PC-9 (cell line): Measurements from ENCODE around the gene PTPRR. TPM values are rescaled to one million over a fixed set of nuclear protein-coding genes. Genes with fewer than 3 reads are reported as not detected.
A peak's percentile ranks its signal among the peaks of the same experiment; 100 is the strongest.

Experiments
- BruUV-seq: library from RNA; stranded (reverse); fragments of 400-500 nt; replicated peaks from 2 replicates; lab custom pipeline; 2021; lab: Mats Ljungman, UMichigan
- CTCF ChIA-PET: fragments of 300-600 bp; sonication (Branson Sonifier 250); formaldehyde crosslinking; loops from one replicate; lab custom pipeline; 2022; ENCODE audit warnings: antibody characterized with exemption; lab: Charles Lee
- POLR2A ChIA-PET: fragments of 300-600 bp; sonication (Branson Sonifier 250); formaldehyde crosslinking; loops from one replicate; lab custom pipeline; 2022; ENCODE audit warnings: antibody characterized with exemption; ENCODE audit not compliant: unreplicated experiment; lab: Charles Lee
- DNase-seq, 2 experiments: peaks; one replicate each; pipeline versions ENCODE4 v3.0.0 to v3.0.0-alpha.2; 2015 to 2022; ENCODE audit warnings: mixed read lengths in 1 of 2
- H2AFZ ChIP-seq: fragments of 200-600 bp; sonication (generic); 2 replicates; pipeline ENCODE4 v1.8.1; 2017; ENCODE audit warnings: antibody characterized with exemption
- H3F3A ChIP-seq: fragments of 200-600 bp; sonication (generic); 2 replicates; pipeline ENCODE4 v1.8.1; 2017; ENCODE audit warnings: antibody characterized with exemption, mild to moderate bottlenecking, low read depth; ENCODE audit not compliant: insufficient read depth
- H3K27ac ChIP-seq: fragments of 200-600 bp; sonication (generic); 2 replicates; pipeline ENCODE4 v1.6.1; 2016; ENCODE audit warnings: mixed run types
- H3K27me3 ChIP-seq: fragments of 200-600 bp; sonication (generic); 2 replicates; pipeline ENCODE4 v1.6.1; 2016; ENCODE audit warnings: low read depth, mixed run types; ENCODE audit not compliant: insufficient read depth
- H3K36me3 ChIP-seq: fragments of 200-600 bp; sonication (generic); 2 replicates; pipeline ENCODE4 v1.6.1; 2016; ENCODE audit warnings: low read depth, mixed run types
- H3K4me1 ChIP-seq: fragments of 200-600 bp; sonication (generic); replicated peaks from 2 replicates; pipeline ENCODE4 v1.6.1; 2016; ENCODE audit warnings: mixed run types; ENCODE audit not compliant: insufficient read depth
- H3K4me2 ChIP-seq: fragments of 200-600 bp; sonication (generic); 2 replicates; pipeline ENCODE4 v1.6.1; 2017; ENCODE audit warnings: mixed run types
- H3K4me3 ChIP-seq: fragments of 200-600 bp; sonication (generic); 2 replicates; pipeline ENCODE4 v1.6.1; 2016; ENCODE audit warnings: mixed run types
- H3K79me2 ChIP-seq: fragments of 200-600 bp; sonication (generic); 2 replicates; pipeline ENCODE4 v1.6.1; 2017; ENCODE audit warnings: low read depth, mixed run types
- H3K9me2 ChIP-seq: fragments of 200-600 bp; sonication (generic); 2 replicates; pipeline ENCODE4 v1.8.1; 2017; ENCODE audit warnings: mild to moderate bottlenecking; ENCODE audit not compliant: insufficient read depth
- H3K9me3 ChIP-seq: fragments of 200-600 bp; sonication (generic); 2 replicates; pipeline ENCODE4 v1.8.1; 2016; ENCODE audit warnings: low read depth; ENCODE audit not compliant: insufficient read depth
- H4K20me1 ChIP-seq: fragments of 200-600 bp; sonication (generic); 2 replicates; pipeline ENCODE4 v1.8.1; 2017; ENCODE audit not compliant: insufficient read depth
- CTCF ChIP-seq: fragments of 200-600 bp; sonication (generic); conservative IDR thresholded peaks from 2 replicates; pipeline ENCODE4 v1.6.1; 2017; ENCODE audit warnings: mixed run types, antibody characterized with exemption, mild to moderate bottlenecking, moderate library complexity
- EZH2 ChIP-seq: fragments of 200-600 bp; sonication (generic); IDR thresholded peaks from 2 replicates; pipeline ENCODE4 v1.8.0; 2017; ENCODE audit warnings: antibody characterized with exemption, low read depth
- intact Hi-C: fragments of 100-400 bp; cut with micrococcal nuclease; formaldehyde crosslinking; loops from one replicate; pipeline ENCODE4 v1.10.0; 2022; ENCODE audit not compliant: unreplicated experiment
- total RNA-seq: library from RNA; stranded (reverse); gene quantifications from 2 replicates; pipeline ENCODE4 v1.2.3, GENCODE V29; 2021

The PTPRR gene
- total RNA-seq, 1 experiment from 2014 or later: 12.2 TPM

GRCh38 chr12:70758494-70758845 is 162.1 kb downstream of the PTPRR start:
- Histone ChIP-seq H3K79me2 (no peaks in the 10 kb centered on the region), H3K36me3 (no peaks in the 10 kb centered on the region), H3K27me3 (no peaks in the 10 kb centered on the region), H3K4me3 (no peak overlapping the region), H3K4me2 (no peak overlapping the region), H3K27ac (no peak overlapping the region), H2AFZ (no peak overlapping the region), H4K20me1 (no peaks in the 10 kb centered on the region), H3K9me2 (no peaks in the 10 kb centered on the region), H3K4me1 (peaks cover 31% of the 10 kb centered on the region), H3F3A (peaks cover 18% of the 10 kb centered on the region), H3K9me3 (no peaks in the 10 kb centered on the region; the same call in 1 of the 2 replicates)
- POLR2A ChIA-PET: no interaction called here
- intact Hi-C loops: no loop called here
- CTCF ChIA-PET: no interaction called here
- TF ChIP-seq EZH2: no peak
- TF ChIP-seq CTCF: no peak
- no TSS peak for BruUV-seq
- DNase-seq: no peak

GRCh38 chr12:70757830-70758493 is 162.6 kb downstream of the PTPRR start:
- H2AFZ ChIP-seq: no peak overlapping the region
- no peak overlapping the region for H3K4me3 ChIP-seq
- CTCF ChIA-PET: no interaction called here
- H3K79me2 ChIP-seq: no peaks in the 10 kb centered on the region
- no peaks in the 10 kb centered on the region for H4K20me1 ChIP-seq
- peaks cover 31% of the 10 kb centered on the region for H3K4me1 ChIP-seq
- H3K36me3 ChIP-seq: no peaks in the 10 kb centered on the region
- no peaks in the 10 kb centered on the region; the same call in 1 of the 2 replicates for H3K9me3 ChIP-seq
- no peaks in the 10 kb centered on the region for H3K27me3 ChIP-seq
- DNase-seq: no peak
- POLR2A ChIA-PET: no interaction called here
- intact Hi-C loops: no loop called here
- BruUV-seq: no TSS peak
- no peak overlapping the region for H3K27ac ChIP-seq
- peaks cover 18% of the 10 kb centered on the region for H3F3A ChIP-seq
- TF ChIP-seq EZH2: no peak
- no peak for TF ChIP-seq CTCF
- no peaks in the 10 kb centered on the region for H3K9me2 ChIP-seq
- no peak overlapping the region for H3K4me2 ChIP-seq

- no peaks in the 10 kb centered on the region; the same call in 1 of the 2 replicates for H3K9me3 ChIP-seq
- H3K27ac ChIP-seq: peak overlapping the region; percentile 79
- no peaks in the 10 kb centered on the region for H3K79me2 ChIP-seq
- no peaks in the 10 kb centered on the region for H3K27me3 ChIP-seq
- no TSS peak for BruUV-seq
- DNase-seq: no peak
- POLR2A ChIA-PET: interaction anchor here (0.6 to 0.9 kb wide), 2 partner anchors 68 to 390 kb away, joined by 6 to 7 read pairs; no protein-coding TSS in a partner anchor
- no peak overlapping the region for H2AFZ ChIP-seq
- no peaks in the 10 kb centered on the region for H4K20me1 ChIP-seq
- H3K4me1 ChIP-seq: peaks cover 31% of the 10 kb centered on the region
- intact Hi-C loops: no loop called here
- H3K4me3 ChIP-seq: peak overlapping the region; percentile 30; the same call in 1 of the 2 replicates
- no peak for TF ChIP-seq CTCF
- TF ChIP-seq EZH2: no peak
- H3K36me3 ChIP-seq: no peaks in the 10 kb centered on the region
- CTCF ChIA-PET: interaction anchor here (0.6 kb wide), 1 partner anchor 162 kb away, joined by 7 read pairs; no protein-coding TSS in a partner anchor
- peaks cover 18% of the 10 kb centered on the region for H3F3A ChIP-seq
- peak overlapping the region; percentile 68 for H3K4me2 ChIP-seq
- no peaks in the 10 kb centered on the region for H3K9me2 ChIP-seq
Measured at GRCh38 chr12:70756791-70757190, 163.7 kb downstream of the PTPRR start.
